GM13976 (cell line): ENCODE results near the gene FGF14.

Experiments
- DNase-seq: peaks from one replicate; pipeline ENCODE4 v3.0.0; 2012; ENCODE audit warnings: low spot score
- in situ Hi-C: fragments of 300-500 bp; cut with MboI; formaldehyde crosslinking; loops from one replicate; pipeline ENCODE4 v1.12.0; 2022; ENCODE audit warnings: low sequenced_read_pairs, mixed read lengths, inconsistent platforms; ENCODE audit not compliant: unreplicated experiment
- TF ChIP-seq, protein P1 (sequence below): IDR thresholded peaks from 2 replicates; pipeline ENCODE4 v1.5.1; 2012; ENCODE audit warnings: borderline replicate concordance, mild to moderate bottlenecking; ENCODE audit not compliant: insufficient read depth; ENCODE audit errors: extremely low read depth, missing control alignments, control extremely low read depth

The FGF14 gene

DNA sequence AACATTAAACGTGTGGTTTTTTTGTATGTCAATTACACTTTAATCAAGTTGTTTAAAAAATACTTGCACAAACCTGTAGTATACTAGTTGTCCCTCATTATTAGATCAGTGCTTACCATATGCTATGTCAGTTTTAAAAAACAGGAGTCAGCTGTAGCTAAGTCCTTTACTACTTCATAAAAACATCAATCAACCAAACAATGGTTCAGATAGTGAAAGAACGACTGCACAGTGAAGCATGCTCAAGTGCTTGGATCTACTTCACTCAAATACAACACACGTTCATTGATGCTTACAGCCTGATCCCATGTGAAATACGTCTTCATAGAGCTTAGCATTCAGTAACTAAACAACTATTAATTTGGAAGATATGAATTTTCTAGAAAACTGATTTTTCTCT is 225.0 kb downstream of the FGF14 start:
- TF ChIP-seq, protein P1, sequence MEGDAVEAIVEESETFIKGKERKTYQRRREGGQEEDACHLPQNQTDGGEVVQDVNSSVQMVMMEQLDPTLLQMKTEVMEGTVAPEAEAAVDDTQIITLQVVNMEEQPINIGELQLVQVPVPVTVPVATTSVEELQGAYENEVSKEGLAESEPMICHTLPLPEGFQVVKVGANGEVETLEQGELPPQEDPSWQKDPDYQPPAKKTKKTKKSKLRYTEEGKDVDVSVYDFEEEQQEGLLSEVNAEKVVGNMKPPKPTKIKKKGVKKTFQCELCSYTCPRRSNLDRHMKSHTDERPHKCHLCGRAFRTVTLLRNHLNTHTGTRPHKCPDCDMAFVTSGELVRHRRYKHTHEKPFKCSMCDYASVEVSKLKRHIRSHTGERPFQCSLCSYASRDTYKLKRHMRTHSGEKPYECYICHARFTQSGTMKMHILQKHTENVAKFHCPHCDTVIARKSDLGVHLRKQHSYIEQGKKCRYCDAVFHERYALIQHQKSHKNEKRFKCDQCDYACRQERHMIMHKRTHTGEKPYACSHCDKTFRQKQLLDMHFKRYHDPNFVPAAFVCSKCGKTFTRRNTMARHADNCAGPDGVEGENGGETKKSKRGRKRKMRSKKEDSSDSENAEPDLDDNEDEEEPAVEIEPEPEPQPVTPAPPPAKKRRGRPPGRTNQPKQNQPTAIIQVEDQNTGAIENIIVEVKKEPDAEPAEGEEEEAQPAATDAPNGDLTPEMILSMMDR, result no peak
- no peak for DNase-seq
- in situ Hi-C loops, result no loop called here

DNA sequence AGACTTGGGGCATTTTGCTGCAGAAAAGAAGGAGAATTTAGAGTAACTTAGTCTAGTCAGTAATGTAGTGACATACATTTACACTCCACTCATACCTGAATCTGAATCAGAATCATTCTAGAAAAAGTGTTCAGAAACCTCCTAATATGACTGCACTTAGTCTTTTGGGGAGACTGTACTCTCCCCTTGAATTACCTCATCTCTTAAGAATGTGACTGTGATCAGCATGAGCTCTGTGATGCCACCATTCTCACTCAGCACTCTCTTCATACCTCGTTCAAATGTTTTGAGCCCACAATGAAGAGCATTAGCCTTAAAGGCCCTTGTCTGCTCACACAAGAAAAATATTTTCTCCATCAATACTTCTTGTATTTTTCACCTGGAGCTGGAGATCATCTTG is 229.4 kb downstream of the FGF14 start:
- no peak for DNase-seq
- in situ Hi-C loops, result loop anchor here (25.0 kb wide), 1 partner anchor 290 kb away; no protein-coding TSS in a partner anchor
- TF ChIP-seq, protein P1, result no peak

DNA sequence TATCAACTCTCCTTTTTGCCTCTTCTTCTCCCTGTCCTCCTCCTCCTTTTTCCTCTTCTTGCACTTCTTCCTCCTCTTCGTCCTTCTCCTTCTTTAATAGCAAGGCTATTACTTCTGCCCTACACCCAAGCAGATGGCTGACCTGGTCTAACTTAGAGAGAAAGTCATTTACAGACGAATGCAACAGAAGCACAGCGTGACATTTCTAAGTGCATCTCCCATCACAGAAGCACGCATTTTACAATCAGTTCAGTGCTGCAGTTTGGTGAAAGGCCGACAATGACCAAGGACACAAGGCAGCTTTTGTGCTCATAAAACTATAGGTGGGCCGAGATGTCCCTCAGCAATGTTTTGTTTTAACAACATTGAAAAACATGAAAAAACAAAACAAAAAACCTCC is 231.5 kb downstream of the FGF14 start:
- in situ Hi-C loops, result loop anchor here (25.0 kb wide), 1 partner anchor 292 kb away; no protein-coding TSS in a partner anchor
- DNase-seq, result no peak
- TF ChIP-seq, protein P1, result no peak

DNA sequence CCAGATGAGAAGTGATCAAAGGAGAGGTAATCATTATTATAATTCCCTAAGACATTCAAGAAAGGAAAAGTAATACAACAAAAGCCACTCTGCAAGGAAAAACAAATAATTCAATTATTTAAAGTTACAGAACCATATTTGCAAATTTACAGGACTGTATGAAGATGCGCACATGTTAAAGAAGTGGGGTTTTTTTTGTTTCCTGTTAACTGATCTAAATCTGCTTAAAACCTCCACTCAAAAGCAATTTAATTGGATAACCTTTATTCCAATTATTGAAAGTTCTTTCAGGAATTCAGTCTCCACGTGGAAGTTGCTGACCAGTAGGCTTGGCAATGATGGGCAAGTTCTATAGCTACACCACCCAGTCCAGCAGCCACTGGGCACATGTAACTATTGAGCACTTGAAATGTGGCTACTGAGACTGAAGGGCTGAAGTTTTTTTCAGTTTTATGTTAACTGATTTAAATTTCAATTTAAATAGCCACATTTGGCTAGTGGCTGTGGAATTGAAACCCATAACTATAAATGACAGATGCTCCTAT is 232.3 kb downstream of the FGF14 start:
- TF ChIP-seq, protein P1, result no peak
- no peak for DNase-seq
- in situ Hi-C loops, result loop anchor here (25.0 kb wide), 1 partner anchor 293 kb away; no protein-coding TSS in a partner anchor

DNA sequence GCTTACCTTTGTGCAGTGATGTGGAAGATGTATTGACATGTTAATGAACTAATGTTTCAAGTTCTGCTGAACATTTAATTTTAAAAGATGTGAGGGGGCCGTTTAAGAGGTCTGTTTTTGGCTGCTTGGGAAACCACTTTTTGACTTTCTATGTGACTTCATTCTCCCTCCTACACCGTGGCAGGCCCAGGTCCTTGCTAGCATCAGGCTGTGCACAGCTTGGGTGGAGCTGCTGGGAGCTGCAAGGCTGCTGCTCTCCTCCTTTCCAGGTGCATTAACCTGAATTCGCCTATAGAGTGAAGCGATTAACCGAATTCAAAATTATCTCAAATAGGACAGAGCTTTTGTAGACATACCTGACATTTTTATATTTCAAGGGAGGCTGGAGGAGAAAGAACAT is 249.1 kb downstream of the FGF14 start:
- no peak for DNase-seq
- in situ Hi-C loops, result loop anchor here (25.0 kb wide), 1 partner anchor 310 kb away; no protein-coding TSS in a partner anchor
- TF ChIP-seq, protein P1, result no peak

DNA sequence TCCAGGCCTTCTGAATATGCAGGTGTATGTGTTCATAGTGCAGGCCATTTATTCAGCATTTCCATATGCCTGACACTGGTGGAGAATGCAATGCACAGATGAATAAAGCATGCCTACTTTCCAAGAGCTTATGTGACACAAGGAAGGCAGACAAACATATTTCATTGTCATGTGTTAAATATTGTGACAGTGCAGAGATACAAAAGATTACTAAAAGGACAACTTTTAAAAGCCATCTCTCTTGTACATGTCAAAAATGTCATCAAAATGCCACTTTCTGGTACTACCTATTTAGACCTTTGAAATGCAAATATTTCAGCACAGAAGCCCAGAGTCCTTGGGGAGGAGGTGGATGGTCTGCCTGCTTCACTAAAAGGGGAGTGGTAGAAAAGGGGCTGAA is 254.5 kb downstream of the FGF14 start:
- DNase-seq, result no peak
- TF ChIP-seq, protein P1, result no peak
- in situ Hi-C loops, result no loop called here
